Astrocyte (in vitro differentiated cells and primary cell): ENCODE data around the gene KRTAP1-1.

Source experiments
- EZH2 ChIP-seq: IDR thresholded peaks from 2 replicates; pipeline ENCODE4 v1.6.1; 2012; ENCODE audit warnings: mild to moderate bottlenecking, low read length, inconsistent platforms; ENCODE audit not compliant: insufficient read depth
- TF ChIP-seq, protein P1 (sequence below): IDR thresholded peaks from 2 replicates; pipeline ENCODE4 v1.5.1; 2011; ENCODE audit warnings: low read depth, mild to moderate bottlenecking, inconsistent platforms, low read length, moderate library complexity; ENCODE audit not compliant: insufficient read depth

DNA sequence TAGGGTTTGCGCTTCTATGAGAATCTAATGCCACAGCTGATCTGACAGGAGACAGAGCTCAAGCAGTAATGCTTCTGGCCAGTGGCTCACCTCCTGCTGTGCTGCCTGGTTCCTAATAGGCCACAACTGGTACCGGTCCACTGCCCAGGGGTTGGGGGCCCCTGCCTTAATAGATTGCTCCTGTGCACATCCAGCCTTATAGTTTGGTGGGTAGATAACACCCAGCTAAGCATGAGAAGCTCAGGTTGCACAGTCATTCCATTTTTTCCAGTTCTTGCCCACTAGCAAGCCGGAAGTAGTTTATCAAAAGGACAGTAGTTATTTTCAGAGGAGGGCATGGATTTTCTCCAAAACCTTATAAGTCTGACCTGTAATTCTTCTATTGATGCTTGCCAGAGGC, 21.8 kb downstream of the KRTAP1-1 start:
- TF ChIP-seq, protein P1, sequence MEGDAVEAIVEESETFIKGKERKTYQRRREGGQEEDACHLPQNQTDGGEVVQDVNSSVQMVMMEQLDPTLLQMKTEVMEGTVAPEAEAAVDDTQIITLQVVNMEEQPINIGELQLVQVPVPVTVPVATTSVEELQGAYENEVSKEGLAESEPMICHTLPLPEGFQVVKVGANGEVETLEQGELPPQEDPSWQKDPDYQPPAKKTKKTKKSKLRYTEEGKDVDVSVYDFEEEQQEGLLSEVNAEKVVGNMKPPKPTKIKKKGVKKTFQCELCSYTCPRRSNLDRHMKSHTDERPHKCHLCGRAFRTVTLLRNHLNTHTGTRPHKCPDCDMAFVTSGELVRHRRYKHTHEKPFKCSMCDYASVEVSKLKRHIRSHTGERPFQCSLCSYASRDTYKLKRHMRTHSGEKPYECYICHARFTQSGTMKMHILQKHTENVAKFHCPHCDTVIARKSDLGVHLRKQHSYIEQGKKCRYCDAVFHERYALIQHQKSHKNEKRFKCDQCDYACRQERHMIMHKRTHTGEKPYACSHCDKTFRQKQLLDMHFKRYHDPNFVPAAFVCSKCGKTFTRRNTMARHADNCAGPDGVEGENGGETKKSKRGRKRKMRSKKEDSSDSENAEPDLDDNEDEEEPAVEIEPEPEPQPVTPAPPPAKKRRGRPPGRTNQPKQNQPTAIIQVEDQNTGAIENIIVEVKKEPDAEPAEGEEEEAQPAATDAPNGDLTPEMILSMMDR, result no peak
- no peak for TF ChIP-seq EZH2
